SK-N-SH (cell line): Measurements from ENCODE around the gene THYN1. TPM values are rescaled to one million over a fixed set of nuclear protein-coding genes. Genes with fewer than 3 reads are reported as not detected.

Source experiments
- CTCF ChIA-PET: fragments of 300-600, 350-600 bp; formaldehyde crosslinking; extraction: SDS; loops from one replicate; lab custom pipeline; 2021; lab: Yijun Ruan, JAX
- POLR2A ChIA-PET: fragments of 350-600 bp; sonication (Branson Sonifier 250); formaldehyde crosslinking; extraction: SDS; loops from one replicate; lab custom pipeline; 2020; ENCODE audit warnings: antibody characterized with exemption, inconsistent platforms; lab: Yijun Ruan, JAX
- DNase-seq: peaks from one replicate; pipeline ENCODE4 v3.0.0; 2012
- H2AFZ ChIP-seq: fragments of 200-600 bp; sonication (generic); 2 replicates; pipeline ENCODE4 v1.8.1; 2016; ENCODE audit warnings: antibody characterized with exemption, mild to moderate bottlenecking, low read depth
- H3F3A ChIP-seq: fragments of 200-600 bp; sonication (generic); replicated peaks from 2 replicates; pipeline ENCODE3; 2016; ENCODE audit warnings: antibody characterized with exemption, mild to moderate bottlenecking; ENCODE audit not compliant: insufficient read depth
- H3K27ac ChIP-seq, 2 experiments: fragments of 200-500 bp in 1 of 2; fragments of 200-600 bp in 1 of 2; sonication (Bioruptor generic) in 1 of 2; sonication (generic), shearing (Covaris generic) in 1 of 2; 2 replicates each; pipeline versions ENCODE4 v1.5.1 to v1.6.1; 2014 to 2016; ENCODE audit warnings: low read depth in 2 of 2, inconsistent platforms in 1 of 2, low read length in 1 of 2, mild to moderate bottlenecking in 1 of 2, mixed read lengths in 1 of 2
- H3K27me3 ChIP-seq: fragments of 200-600 bp; sonication (generic), shearing (Covaris generic); 2 replicates; pipeline ENCODE4 v1.6.1; 2016; ENCODE audit warnings: mixed run types; ENCODE audit not compliant: insufficient read depth
- H3K36me3 ChIP-seq, 2 experiments: fragments of 200-500 bp in 1 of 2; fragments of 200-600 bp in 1 of 2; sonication (Bioruptor generic) in 1 of 2; sonication (generic) in 1 of 2; replicated peaks in 1 of 2; 2 replicates each; pipeline versions ENCODE3 to v1.5.1; 2014 to 2016; ENCODE audit warnings: low read length in 1 of 2, mild to moderate bottlenecking in 1 of 2; ENCODE audit not compliant: insufficient read depth in 2 of 2, control insufficient read depth in 1 of 2
- H3K4me1 ChIP-seq, 2 experiments: fragments of 200-500 bp in 1 of 2; fragments of 200-600 bp in 1 of 2; sonication (Bioruptor generic) in 1 of 2; sonication (generic), shearing (Covaris generic) in 1 of 2; 2 replicates each; pipeline versions ENCODE4 v1.5.1 to v1.6.1; 2014 to 2016; ENCODE audit warnings: low read depth in 1 of 2, low read length in 1 of 2, mixed run types in 1 of 2; ENCODE audit not compliant: insufficient read depth in 2 of 2, control insufficient read depth in 1 of 2
- H3K4me2 ChIP-seq: fragments of 200-600 bp; sonication (generic), shearing (Covaris generic); 2 replicates; pipeline ENCODE4 v1.6.1; 2017; ENCODE audit warnings: mixed run types
- H3K4me3 ChIP-seq, 2 experiments: fragments of 200-500 bp in 1 of 2; fragments of 200-600 bp in 1 of 2; sonication (Bioruptor generic) in 1 of 2; sonication (generic), shearing (Covaris generic) in 1 of 2; 2 replicates each; pipeline versions ENCODE4 v1.5.1 to v1.8.1; 2014 to 2016; ENCODE audit warnings: low read depth in 2 of 2, inconsistent platforms in 1 of 2, low read length in 1 of 2, mild to moderate bottlenecking in 1 of 2, mixed read lengths in 1 of 2, moderate library complexity in 1 of 2
- H3K79me2 ChIP-seq: fragments of 200-600 bp; sonication (generic); 2 replicates; pipeline ENCODE4 v1.8.1; 2017; ENCODE audit warnings: mild to moderate bottlenecking; ENCODE audit not compliant: insufficient read depth
- H3K9ac ChIP-seq: fragments of 200-600 bp; sonication (generic); 2 replicates; pipeline ENCODE4 v1.6.1; 2017; ENCODE audit warnings: mixed run types
- H3K9me2 ChIP-seq: fragments of 200-600 bp; sonication (generic); 2 replicates; pipeline ENCODE4 v1.6.1; 2017; ENCODE audit warnings: mixed run types
- H3K9me3 ChIP-seq: fragments of 200-600 bp; sonication (generic); 2 replicates; pipeline ENCODE4 v1.6.1; 2017; ENCODE audit warnings: mixed run types, mild to moderate bottlenecking, moderate library complexity
- H4K20me1 ChIP-seq: fragments of 200-600 bp; sonication (generic); 2 replicates; pipeline ENCODE4 v1.6.1; 2017; ENCODE audit warnings: mild to moderate bottlenecking, mixed run types; ENCODE audit not compliant: insufficient read depth
- GABPA ChIP-seq: IDR thresholded peaks from 2 replicates; pipeline ENCODE4 v1.4.0; 2012; ENCODE audit warnings: low read depth, mild to moderate bottlenecking
- GATA2 ChIP-seq: sonication (generic); formaldehyde crosslinking; IDR thresholded peaks from 2 replicates; pipeline ENCODE4 v1.5.0; 2020; ENCODE audit warnings: mild to moderate bottlenecking, missing genetic modification reagents
- IRF3 ChIP-seq: fragments of 150-350 bp; IDR thresholded peaks from 2 replicates; pipeline ENCODE4 v1.6.1; 2016; ENCODE audit warnings: mild to moderate bottlenecking, low read depth, low read length
- RCOR1 ChIP-seq: fragments of 150-350 bp; IDR thresholded peaks from 2 replicates; pipeline ENCODE4 v1.6.1; 2017; ENCODE audit warnings: antibody characterized with exemption, low read length
- RXRA ChIP-seq: IDR thresholded peaks from 2 replicates; pipeline ENCODE4 v1.4.0; 2012; ENCODE audit warnings: low read depth, mild to moderate bottlenecking, borderline replicate concordance
- USF1 ChIP-seq: IDR thresholded peaks from 2 replicates; pipeline ENCODE4 v1.4.0; 2012; ENCODE audit warnings: low read depth, borderline replicate concordance
- WGBS: methylation state at CpG from one replicate; pipeline ENCODE4 v1.1.6; 2017; ENCODE audit warnings: low lambda C conversion rate; 5-methylcytosine and 5-hydroxymethylcytosine counted together
- polyA plus RNA-seq, 3 experiments: library from polyadenylated mRNA; depleted of rRNA; stranded (reverse); fragments of >200 nt; gene quantifications; 2 replicates each; pipeline ENCODE4 v1.2.3, GENCODE V29; 2012

The THYN1 gene
- polyA plus RNA-seq, 1 of the 3 experiments (the other 2 are of a cell fraction) = 61.8 TPM

GRCh38 chr11:134231958-134232659, 21.0 kb downstream of the THYN1 start:
- no peak overlapping the region for H2AFZ ChIP-seq
- peaks cover 11% of the 10 kb centered on the region for H3F3A ChIP-seq
- no peak overlapping the region for H3K9ac ChIP-seq
- no peak overlapping the region for H3K4me2 ChIP-seq
- no peaks in the 10 kb centered on the region for H3K9me3 ChIP-seq
- H3K27ac ChIP-seq = peak overlapping the region; percentile 15 to 96; a peak in 3 of 4 replicates
- H3K4me1 ChIP-seq = peaks cover 6 to 61% of the 10 kb centered on the region in 2 experiments; a peak in 3 of 4 replicates
- DNase-seq = peak; percentile 68
- no peaks in the 10 kb centered on the region for H3K9me2 ChIP-seq
- peaks cover 74% of the 10 kb centered on the region for H3K79me2 ChIP-seq
- peaks cover 14 to 25% of the 10 kb centered on the region in 2 experiments for H3K36me3 ChIP-seq
- TF ChIP-seq USF1 = no peak
- 0 out of 2 replicates have a peak, but pooled peaks have one; percentile 38 for TF ChIP-seq GATA2 (CRISPR knock-in tag)
- no peak for TF ChIP-seq GABPA
- peak; percentile 65; the same call in 1 of the 2 replicates for TF ChIP-seq RCOR1
- TF ChIP-seq IRF3 = no peak
- ChIA-PET POLR2A (no interaction called here), CTCF (interaction anchor here (1.1 to 1.6 kb wide), 3 partner anchors 9 to 30 kb away, joined by 3 to 5 read pairs (median 3); no protein-coding TSS in a partner anchor)
- 68% methylated on average over 10 of the region's 10 CpGs for WGBS
- H3K27me3 ChIP-seq = no peaks in the 10 kb centered on the region
- peaks cover 13% of the 10 kb centered on the region for H4K20me1 ChIP-seq
- H3K4me3 ChIP-seq = no peak overlapping the region

- no peak overlapping the region for H3K4me2 ChIP-seq
- no peak overlapping the region for H3K9ac ChIP-seq
- H3K27ac ChIP-seq = peak overlapping the region in 1 of 2 experiments; percentile 96; a peak in 2 of 4 replicates
- no peaks in the 10 kb centered on the region for H3K27me3 ChIP-seq
- H3K4me3 ChIP-seq = no peak overlapping the region
- H4K20me1 ChIP-seq = peaks cover 17% of the 10 kb centered on the region
- WGBS = 90% methylated on average over 4 of the region's 4 CpGs
- peaks cover 7 to 17% of the 10 kb centered on the region in 2 experiments for H3K36me3 ChIP-seq
- POLR2A ChIA-PET = no interaction called here
- no peaks in the 10 kb centered on the region for H3K9me3 ChIP-seq
- peaks cover 6 to 72% of the 10 kb centered on the region in 2 experiments; a peak in 3 of 4 replicates for H3K4me1 ChIP-seq
- H2AFZ ChIP-seq = no peak overlapping the region
- peaks cover 91% of the 10 kb centered on the region for H3K79me2 ChIP-seq
- TF ChIP-seq RXRA = no peak
- no peak for TF ChIP-seq GATA2 (CRISPR knock-in tag)
- no peak for DNase-seq
- no peaks in the 10 kb centered on the region for H3F3A ChIP-seq
- CTCF ChIA-PET = interaction anchor here (0.6 to 1.6 kb wide), 5 partner anchors 14 to 23 kb away, joined by 3 to 5 read pairs (median 4); partner anchors contain the start of gene ACAD8
- H3K9me2 ChIP-seq = no peaks in the 10 kb centered on the region
These were observed 22.8 kb downstream of the THYN1 start for GRCh38 chr11:134230339-134230738.
